ENCODE measurements around the gene C12orf50. TPM values are rescaled to one million over a fixed set of nuclear protein-coding genes. Genes with fewer than 3 reads are reported as not detected.

C12orf50 gene
- total and polyA plus RNA-seq, 9 of the 15 experiments (the other 6 are each of a cell fraction or from before 2014, with no cell fraction given), result 0.07 to 0.14 (median 0.11) TPM; not detected in 6

- Histone ChIP-seq H3K9me1 (ENCODE audit: control insufficient read depth, insufficient read depth, low read length) (no peaks in the 10 kb centered on the region), H3K27me3 (ENCODE audit: control insufficient read depth in 2 of 2, insufficient read depth in 2 of 2, low read length in 2 of 2) (no peaks in the 10 kb centered on the region), H3K27ac (ENCODE audit: extremely low read depth, low read depth, low read length) (peak overlapping the region; percentile 63), H3K4me3 (peak overlapping the region; percentile 59), H3K36me3 (ENCODE audit: control insufficient read depth, insufficient read depth, low read length) (peaks cover 34% of the 10 kb centered on the region), H3K9me3 (replicated peaks; ENCODE audit: control insufficient read depth, insufficient read depth, low read depth, low read length) (no peaks in the 10 kb centered on the region; the same call in 1 of the 2 replicates), H4K20me1 (replicated peaks; ENCODE audit: control insufficient read depth, insufficient read depth, low read length) (no peaks in the 10 kb centered on the region), H2AFZ (ENCODE audit: low read depth, low read length) (peak overlapping the region; percentile 97), H3K79me2 (ENCODE audit: control insufficient read depth, insufficient read depth, low read length) (peaks cover 51% of the 10 kb centered on the region), H3K4me2 (ENCODE audit: insufficient read depth, low read length) (peak overlapping the region; percentile 82), H3K9ac (ENCODE audit: insufficient read depth in 1 of 2, low read depth in 2 of 2, low read length in 2 of 2) (peak overlapping the region; percentile 90 to 97), H3K4me1 (replicated peaks in 1 of 2; ENCODE audit: control insufficient read depth in 2 of 2, insufficient read depth in 2 of 2, low read length in 2 of 2) (peaks cover 0 to 19% of the 10 kb centered on the region in 2 experiments; a peak in 2 of 5 replicates)
- ChIA-PET POLR2A (interaction anchor here (0.6 to 1.1 kb wide), 4 partner anchors 11 to 658 kb away, joined by 3 to 4 read pairs (median 3); no protein-coding TSS in a partner anchor), CTCF (ENCODE audit: low intra/inter-chr PET ratio) (no interaction called here)
- FAIRE-seq, result peak; percentile 52
- intact Hi-C loops (cut with micrococcal nuclease) (no loop called here), in situ Hi-C loops (cut with MboI) (no loop called here)
- peak; percentile 99 for ATAC-seq
- BruUV-seq (replicated peaks), result no TSS peak
- peak; percentile 87 to 95 (median 88) for DNase-seq (ENCODE audit: extremely low read depth in 1 of 4, low spot score in 3 of 4)
- WGBS (ENCODE audit: insufficient coverage, low coverage, missing lambda C conversion rate), result 2% methylated on average over 25 of the region's 54 CpGs
- peak; percentile 76 for TF ChIP-seq L3MBTL2 (IDR thresholded peaks at IDR 0.05)
- peak; percentile 76 for TF ChIP-seq ZNF384 (IDR thresholded peaks at IDR 0.05; ENCODE audit: low read depth, low read length)
- 0 out of 2 replicates have a peak, but pooled peaks have one; percentile 9 for TF ChIP-seq DPF2 (IDR thresholded peaks at IDR 0.05)
- TF ChIP-seq, protein P1, sequence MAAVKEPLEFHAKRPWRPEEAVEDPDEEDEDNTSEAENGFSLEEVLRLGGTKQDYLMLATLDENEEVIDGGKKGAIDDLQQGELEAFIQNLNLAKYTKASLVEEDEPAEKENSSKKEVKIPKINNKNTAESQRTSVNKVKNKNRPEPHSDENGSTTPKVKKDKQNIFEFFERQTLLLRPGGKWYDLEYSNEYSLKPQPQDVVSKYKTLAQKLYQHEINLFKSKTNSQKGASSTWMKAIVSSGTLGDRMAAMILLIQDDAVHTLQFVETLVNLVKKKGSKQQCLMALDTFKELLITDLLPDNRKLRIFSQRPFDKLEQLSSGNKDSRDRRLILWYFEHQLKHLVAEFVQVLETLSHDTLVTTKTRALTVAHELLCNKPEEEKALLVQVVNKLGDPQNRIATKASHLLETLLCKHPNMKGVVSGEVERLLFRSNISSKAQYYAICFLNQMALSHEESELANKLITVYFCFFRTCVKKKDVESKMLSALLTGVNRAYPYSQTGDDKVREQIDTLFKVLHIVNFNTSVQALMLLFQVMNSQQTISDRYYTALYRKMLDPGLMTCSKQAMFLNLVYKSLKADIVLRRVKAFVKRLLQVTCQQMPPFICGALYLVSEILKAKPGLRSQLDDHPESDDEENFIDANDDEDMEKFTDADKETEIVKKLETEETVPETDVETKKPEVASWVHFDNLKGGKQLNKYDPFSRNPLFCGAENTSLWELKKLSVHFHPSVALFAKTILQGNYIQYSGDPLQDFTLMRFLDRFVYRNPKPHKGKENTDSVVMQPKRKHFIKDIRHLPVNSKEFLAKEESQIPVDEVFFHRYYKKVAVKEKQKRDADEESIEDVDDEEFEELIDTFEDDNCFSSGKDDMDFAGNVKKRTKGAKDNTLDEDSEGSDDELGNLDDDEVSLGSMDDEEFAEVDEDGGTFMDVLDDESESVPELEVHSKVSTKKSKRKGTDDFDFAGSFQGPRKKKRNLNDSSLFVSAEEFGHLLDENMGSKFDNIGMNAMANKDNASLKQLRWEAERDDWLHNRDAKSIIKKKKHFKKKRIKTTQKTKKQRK (IDR thresholded peaks at IDR 0.05; ENCODE audit: borderline replicate concordance, low read depth, low read length), result no peak
- TF ChIP-seq, protein P2, sequence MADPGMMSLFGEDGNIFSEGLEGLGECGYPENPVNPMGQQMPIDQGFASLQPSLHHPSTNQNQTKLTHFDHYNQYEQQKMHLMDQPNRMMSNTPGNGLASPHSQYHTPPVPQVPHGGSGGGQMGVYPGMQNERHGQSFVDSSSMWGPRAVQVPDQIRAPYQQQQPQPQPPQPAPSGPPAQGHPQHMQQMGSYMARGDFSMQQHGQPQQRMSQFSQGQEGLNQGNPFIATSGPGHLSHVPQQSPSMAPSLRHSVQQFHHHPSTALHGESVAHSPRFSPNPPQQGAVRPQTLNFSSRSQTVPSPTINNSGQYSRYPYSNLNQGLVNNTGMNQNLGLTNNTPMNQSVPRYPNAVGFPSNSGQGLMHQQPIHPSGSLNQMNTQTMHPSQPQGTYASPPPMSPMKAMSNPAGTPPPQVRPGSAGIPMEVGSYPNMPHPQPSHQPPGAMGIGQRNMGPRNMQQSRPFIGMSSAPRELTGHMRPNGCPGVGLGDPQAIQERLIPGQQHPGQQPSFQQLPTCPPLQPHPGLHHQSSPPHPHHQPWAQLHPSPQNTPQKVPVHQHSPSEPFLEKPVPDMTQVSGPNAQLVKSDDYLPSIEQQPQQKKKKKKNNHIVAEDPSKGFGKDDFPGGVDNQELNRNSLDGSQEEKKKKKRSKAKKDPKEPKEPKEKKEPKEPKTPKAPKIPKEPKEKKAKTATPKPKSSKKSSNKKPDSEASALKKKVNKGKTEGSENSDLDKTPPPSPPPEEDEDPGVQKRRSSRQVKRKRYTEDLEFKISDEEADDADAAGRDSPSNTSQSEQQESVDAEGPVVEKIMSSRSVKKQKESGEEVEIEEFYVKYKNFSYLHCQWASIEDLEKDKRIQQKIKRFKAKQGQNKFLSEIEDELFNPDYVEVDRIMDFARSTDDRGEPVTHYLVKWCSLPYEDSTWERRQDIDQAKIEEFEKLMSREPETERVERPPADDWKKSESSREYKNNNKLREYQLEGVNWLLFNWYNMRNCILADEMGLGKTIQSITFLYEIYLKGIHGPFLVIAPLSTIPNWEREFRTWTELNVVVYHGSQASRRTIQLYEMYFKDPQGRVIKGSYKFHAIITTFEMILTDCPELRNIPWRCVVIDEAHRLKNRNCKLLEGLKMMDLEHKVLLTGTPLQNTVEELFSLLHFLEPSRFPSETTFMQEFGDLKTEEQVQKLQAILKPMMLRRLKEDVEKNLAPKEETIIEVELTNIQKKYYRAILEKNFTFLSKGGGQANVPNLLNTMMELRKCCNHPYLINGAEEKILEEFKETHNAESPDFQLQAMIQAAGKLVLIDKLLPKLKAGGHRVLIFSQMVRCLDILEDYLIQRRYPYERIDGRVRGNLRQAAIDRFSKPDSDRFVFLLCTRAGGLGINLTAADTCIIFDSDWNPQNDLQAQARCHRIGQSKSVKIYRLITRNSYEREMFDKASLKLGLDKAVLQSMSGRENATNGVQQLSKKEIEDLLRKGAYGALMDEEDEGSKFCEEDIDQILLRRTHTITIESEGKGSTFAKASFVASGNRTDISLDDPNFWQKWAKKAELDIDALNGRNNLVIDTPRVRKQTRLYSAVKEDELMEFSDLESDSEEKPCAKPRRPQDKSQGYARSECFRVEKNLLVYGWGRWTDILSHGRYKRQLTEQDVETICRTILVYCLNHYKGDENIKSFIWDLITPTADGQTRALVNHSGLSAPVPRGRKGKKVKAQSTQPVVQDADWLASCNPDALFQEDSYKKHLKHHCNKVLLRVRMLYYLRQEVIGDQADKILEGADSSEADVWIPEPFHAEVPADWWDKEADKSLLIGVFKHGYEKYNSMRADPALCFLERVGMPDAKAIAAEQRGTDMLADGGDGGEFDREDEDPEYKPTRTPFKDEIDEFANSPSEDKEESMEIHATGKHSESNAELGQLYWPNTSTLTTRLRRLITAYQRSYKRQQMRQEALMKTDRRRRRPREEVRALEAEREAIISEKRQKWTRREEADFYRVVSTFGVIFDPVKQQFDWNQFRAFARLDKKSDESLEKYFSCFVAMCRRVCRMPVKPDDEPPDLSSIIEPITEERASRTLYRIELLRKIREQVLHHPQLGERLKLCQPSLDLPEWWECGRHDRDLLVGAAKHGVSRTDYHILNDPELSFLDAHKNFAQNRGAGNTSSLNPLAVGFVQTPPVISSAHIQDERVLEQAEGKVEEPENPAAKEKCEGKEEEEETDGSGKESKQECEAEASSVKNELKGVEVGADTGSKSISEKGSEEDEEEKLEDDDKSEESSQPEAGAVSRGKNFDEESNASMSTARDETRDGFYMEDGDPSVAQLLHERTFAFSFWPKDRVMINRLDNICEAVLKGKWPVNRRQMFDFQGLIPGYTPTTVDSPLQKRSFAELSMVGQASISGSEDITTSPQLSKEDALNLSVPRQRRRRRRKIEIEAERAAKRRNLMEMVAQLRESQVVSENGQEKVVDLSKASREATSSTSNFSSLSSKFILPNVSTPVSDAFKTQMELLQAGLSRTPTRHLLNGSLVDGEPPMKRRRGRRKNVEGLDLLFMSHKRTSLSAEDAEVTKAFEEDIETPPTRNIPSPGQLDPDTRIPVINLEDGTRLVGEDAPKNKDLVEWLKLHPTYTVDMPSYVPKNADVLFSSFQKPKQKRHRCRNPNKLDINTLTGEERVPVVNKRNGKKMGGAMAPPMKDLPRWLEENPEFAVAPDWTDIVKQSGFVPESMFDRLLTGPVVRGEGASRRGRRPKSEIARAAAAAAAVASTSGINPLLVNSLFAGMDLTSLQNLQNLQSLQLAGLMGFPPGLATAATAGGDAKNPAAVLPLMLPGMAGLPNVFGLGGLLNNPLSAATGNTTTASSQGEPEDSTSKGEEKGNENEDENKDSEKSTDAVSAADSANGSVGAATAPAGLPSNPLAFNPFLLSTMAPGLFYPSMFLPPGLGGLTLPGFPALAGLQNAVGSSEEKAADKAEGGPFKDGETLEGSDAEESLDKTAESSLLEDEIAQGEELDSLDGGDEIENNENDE (IDR thresholded peaks at IDR 0.05; ENCODE audit: low read depth, low read length), result no peak
- TF ChIP-seq LCOR (CRISPR knock-in tag; IDR thresholded peaks at IDR 0.05), result 0 out of 2 replicates have a peak, but pooled peaks have one; percentile 62
- TF ChIP-seq ZNF143 (CRISPR knock-in tag; IDR thresholded peaks at IDR 0.05), result peak; percentile 89
Observed at GRCh38 chr12:88035271-88035906, 6.2 kb upstream of the C12orf50 start.
